Hepatocyte (in vitro differentiated cells): ENCODE data around the gene TBC1D1. TPM values are rescaled to one million over a fixed set of nuclear protein-coding genes. Genes with fewer than 3 reads are reported as not detected.
A peak's percentile ranks its signal among the peaks of the same experiment; 100 is the strongest.

Source experiments
- DNase-seq: peaks from one replicate; pipeline ENCODE4 v3.0.0-alpha.2; 2016; ENCODE audit warnings: low spot score
- H2AFZ ChIP-seq: fragments of 200-600 bp; sonication (generic); 2 replicates; pipeline ENCODE4 v1.6.0; 2016; ENCODE audit warnings: antibody characterized with exemption, mild to moderate bottlenecking
- H3K27ac ChIP-seq: fragments of 200-600 bp; sonication (generic); 2 replicates; pipeline ENCODE4 v1.5.1; 2016; ENCODE audit warnings: mild to moderate bottlenecking
- H3K27me3 ChIP-seq: fragments of 200-600 bp; sonication (generic); 2 replicates; pipeline ENCODE4 v1.6.1; 2016
- H3K36me3 ChIP-seq: fragments of 200-600 bp; sonication (generic); replicated peaks from 2 replicates; pipeline ENCODE4 v1.5.1; 2016; ENCODE audit warnings: low read depth; ENCODE audit not compliant: insufficient read depth
- H3K4me1 ChIP-seq: fragments of 200-600 bp; sonication (generic); 2 replicates; pipeline ENCODE4 v1.5.1; 2016; ENCODE audit warnings: mild to moderate bottlenecking, moderate library complexity; ENCODE audit not compliant: insufficient read depth
- H3K4me2 ChIP-seq: fragments of 200-600 bp; sonication (generic); 2 replicates; pipeline ENCODE4 v1.6.0; 2016
- H3K4me3 ChIP-seq: fragments of 200-600 bp; sonication (generic); 2 replicates; pipeline ENCODE4 v1.5.1; 2016; ENCODE audit warnings: mild to moderate bottlenecking
- H3K79me2 ChIP-seq: fragments of 200-600 bp; sonication (generic); 2 replicates; pipeline ENCODE4 v1.6.0; 2017; ENCODE audit warnings: mild to moderate bottlenecking
- H3K9me2 ChIP-seq: fragments of 200-600 bp; sonication (generic); replicated peaks from 2 replicates; pipeline ENCODE4 v1.6.0; 2017; ENCODE audit warnings: mild to moderate bottlenecking; ENCODE audit not compliant: insufficient read depth
- H3K9me3 ChIP-seq: fragments of 200-600 bp; sonication (generic); 2 replicates; pipeline ENCODE4 v1.5.1; 2016; ENCODE audit warnings: low read depth, mild to moderate bottlenecking
- H4K20me1 ChIP-seq: fragments of 200-600 bp; sonication (generic); 2 replicates; pipeline ENCODE4 v1.6.0; 2016; ENCODE audit warnings: mild to moderate bottlenecking; ENCODE audit not compliant: insufficient read depth, poor library complexity, severe bottlenecking
- EZH2 ChIP-seq: fragments of 200-600 bp; sonication (generic); IDR thresholded peaks from 2 replicates; pipeline ENCODE4 v1.6.1; 2016; ENCODE audit warnings: antibody characterized with exemption, mild to moderate bottlenecking, borderline replicate concordance
- EZH2phosphoT487 ChIP-seq: fragments of 200-600 bp; sonication (generic); IDR thresholded peaks from one replicate; pipeline ENCODE4 v1.6.1; 2018; ENCODE audit warnings: antibody characterized with exemption, mild to moderate bottlenecking, low read depth, moderate library complexity; ENCODE audit not compliant: unreplicated experiment, severe bottlenecking
- WGBS: methylation state at CpG from one replicate; pipeline ENCODE4 v1.1.6; 2016; ENCODE audit warnings: low lambda C conversion rate; ENCODE audit errors: missing lambda C conversion rate; 5-methylcytosine and 5-hydroxymethylcytosine counted together
- polyA plus RNA-seq: library from polyadenylated mRNA; unstranded; fragments of >200 nt; fragmentation: Nextera tagmentation; extraction: Ambion mirVana; gene quantifications from 2 replicates; pipeline ENCODE4 v1.2.1, GENCODE V29; 2016
- total RNA-seq: library from RNA; depleted of rRNA; stranded (reverse); fragments of >200 nt; gene quantifications from 2 replicates; pipeline ENCODE4 v1.2.3, GENCODE V29; 2014
- TF ChIP-seq, protein P1 (sequence below): fragments of 200-600 bp; sonication (generic); IDR thresholded peaks from 2 replicates; pipeline ENCODE4 v1.5.1; 2016; ENCODE audit warnings: antibody characterized with exemption, mild to moderate bottlenecking; ENCODE audit not compliant: poor library complexity

TBC1D1 gene
- total and polyA plus RNA-seq, 2 experiments from 2014 or later = 45.6 to 117 TPM

DNA sequence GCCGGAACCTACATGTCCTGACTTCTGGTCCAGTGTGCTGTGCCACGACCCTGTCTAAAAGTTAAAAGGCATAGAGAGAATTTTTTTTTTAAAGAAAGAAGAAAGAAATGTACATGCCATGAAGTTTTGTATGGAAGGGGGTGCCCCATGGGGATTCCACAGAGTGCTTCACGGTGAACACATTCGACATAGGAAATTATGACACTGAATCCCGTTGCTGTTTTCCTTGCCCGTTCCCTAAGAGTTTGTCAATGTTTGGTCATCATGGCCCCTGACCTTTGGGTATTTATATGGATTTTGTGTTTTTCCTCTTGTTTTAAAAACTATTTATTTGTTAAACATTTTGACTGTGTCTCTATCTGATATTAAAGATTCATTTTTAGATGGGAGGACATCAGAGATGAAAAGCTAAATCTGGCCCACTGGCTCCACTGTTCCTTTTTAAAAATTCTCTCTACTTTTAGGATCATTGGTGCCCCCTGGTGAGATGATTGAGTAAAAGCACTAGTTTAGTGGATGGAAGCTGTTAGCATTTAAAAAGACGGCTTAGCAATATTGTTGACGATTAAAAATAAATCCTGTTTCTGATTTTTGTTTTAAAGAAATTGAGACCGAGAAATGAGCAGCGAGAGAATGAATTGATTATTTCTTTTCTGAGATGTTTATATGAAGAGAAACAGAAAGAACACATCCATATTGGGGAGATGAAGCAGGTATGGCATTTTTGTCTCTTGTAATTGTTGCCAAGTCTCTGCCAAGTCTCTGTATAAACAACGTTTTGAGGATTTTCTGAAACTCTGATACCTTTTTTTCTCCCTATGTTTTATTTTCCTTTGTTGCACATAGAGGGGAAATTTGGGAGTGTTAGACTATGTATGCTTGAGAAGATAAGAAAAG lies 144.3 kb downstream of the TBC1D1 start:
- Histone ChIP-seq H4K20me1 (no peaks in the 10 kb centered on the region), H3K9me2 (no peaks in the 10 kb centered on the region), H3K4me3 (no peak overlapping the region), H3K27me3 (no peaks in the 10 kb centered on the region), H3K9me3 (no peaks in the 10 kb centered on the region), H3K4me2 (no peak overlapping the region), H3K4me1 (no peaks in the 10 kb centered on the region), H3K27ac (no peak overlapping the region), H3K36me3 (no peaks in the 10 kb centered on the region), H2AFZ (no peak overlapping the region), H3K79me2 (no peaks in the 10 kb centered on the region)
- DNase-seq = peak; percentile 76
- WGBS = 69% methylated on average over 11 of the region's 11 CpGs
- no peak for TF ChIP-seq EZH2
- TF ChIP-seq, protein P1, sequence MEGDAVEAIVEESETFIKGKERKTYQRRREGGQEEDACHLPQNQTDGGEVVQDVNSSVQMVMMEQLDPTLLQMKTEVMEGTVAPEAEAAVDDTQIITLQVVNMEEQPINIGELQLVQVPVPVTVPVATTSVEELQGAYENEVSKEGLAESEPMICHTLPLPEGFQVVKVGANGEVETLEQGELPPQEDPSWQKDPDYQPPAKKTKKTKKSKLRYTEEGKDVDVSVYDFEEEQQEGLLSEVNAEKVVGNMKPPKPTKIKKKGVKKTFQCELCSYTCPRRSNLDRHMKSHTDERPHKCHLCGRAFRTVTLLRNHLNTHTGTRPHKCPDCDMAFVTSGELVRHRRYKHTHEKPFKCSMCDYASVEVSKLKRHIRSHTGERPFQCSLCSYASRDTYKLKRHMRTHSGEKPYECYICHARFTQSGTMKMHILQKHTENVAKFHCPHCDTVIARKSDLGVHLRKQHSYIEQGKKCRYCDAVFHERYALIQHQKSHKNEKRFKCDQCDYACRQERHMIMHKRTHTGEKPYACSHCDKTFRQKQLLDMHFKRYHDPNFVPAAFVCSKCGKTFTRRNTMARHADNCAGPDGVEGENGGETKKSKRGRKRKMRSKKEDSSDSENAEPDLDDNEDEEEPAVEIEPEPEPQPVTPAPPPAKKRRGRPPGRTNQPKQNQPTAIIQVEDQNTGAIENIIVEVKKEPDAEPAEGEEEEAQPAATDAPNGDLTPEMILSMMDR = peak; percentile 78

DNA sequence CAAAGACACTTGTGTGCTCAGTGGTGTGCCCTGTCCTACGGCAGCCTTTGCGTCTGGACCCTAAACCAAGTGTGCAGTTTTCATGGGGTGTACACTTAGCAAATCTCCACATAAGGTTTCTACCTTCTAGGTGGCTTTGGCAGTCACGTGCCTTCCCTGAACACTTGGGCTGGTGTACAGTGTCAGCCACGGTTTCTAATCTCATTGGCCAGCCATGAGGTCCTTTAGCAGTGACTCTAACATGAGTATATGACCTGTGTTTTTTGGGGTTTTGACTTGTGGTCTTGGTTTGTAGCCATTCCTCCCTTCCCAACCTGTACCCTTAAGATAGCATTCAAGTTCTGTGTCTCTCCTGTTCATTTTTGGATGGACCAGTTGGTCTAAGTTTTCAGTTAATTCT lies 145.7 kb downstream of the TBC1D1 start:
- Histone ChIP-seq H4K20me1 (no peaks in the 10 kb centered on the region), H3K79me2 (no peaks in the 10 kb centered on the region), H2AFZ (no peak overlapping the region), H3K9me3 (no peaks in the 10 kb centered on the region), H3K36me3 (no peaks in the 10 kb centered on the region), H3K27ac (no peak overlapping the region), H3K4me1 (no peaks in the 10 kb centered on the region), H3K9me2 (no peaks in the 10 kb centered on the region), H3K4me3 (no peak overlapping the region), H3K4me2 (no peak overlapping the region), H3K27me3 (no peaks in the 10 kb centered on the region)
- no peak for DNase-seq
- TF ChIP-seq EZH2phosphoT487 (no peak), EZH2 (no peak)
- TF ChIP-seq, protein P1 = no peak
- WGBS = 89% methylated on average over 4 of the region's 4 CpGs

DNA sequence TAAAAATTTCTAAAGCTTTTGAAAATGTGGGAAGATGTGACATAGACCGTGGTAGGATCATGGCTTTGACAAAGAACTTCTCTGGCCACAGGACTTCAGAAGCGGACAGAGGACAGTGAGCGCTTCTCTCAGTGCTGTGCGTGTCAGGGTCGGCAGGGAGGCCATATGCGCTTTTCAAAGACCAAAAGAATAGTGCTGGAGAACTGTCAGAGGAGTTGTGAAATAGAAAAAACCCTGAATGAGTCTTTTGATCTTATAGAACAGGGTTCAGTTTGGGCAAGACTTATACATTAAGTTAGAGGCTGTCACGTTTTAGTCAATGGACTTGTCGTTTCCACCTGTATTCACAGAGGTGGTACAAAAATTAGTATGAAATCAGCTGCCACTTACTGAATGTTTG lies 146.7 kb downstream of the TBC1D1 start:
- WGBS = 74% methylated on average over 8 of the region's 8 CpGs
- Histone ChIP-seq H3K36me3 (no peaks in the 10 kb centered on the region), H3K9me3 (no peaks in the 10 kb centered on the region), H3K27me3 (no peaks in the 10 kb centered on the region), H3K4me2 (peak overlapping the region; percentile 22), H3K9me2 (no peaks in the 10 kb centered on the region), H3K27ac (peak overlapping the region; percentile 28), H3K79me2 (no peaks in the 10 kb centered on the region), H4K20me1 (no peaks in the 10 kb centered on the region), H3K4me3 (no peak overlapping the region), H3K4me1 (no peaks in the 10 kb centered on the region), H2AFZ (no peak overlapping the region)
- TF ChIP-seq, protein P1 = no peak
- no peak for TF ChIP-seq EZH2
- TF ChIP-seq EZH2phosphoT487 = no peak
- no peak for DNase-seq
